ENCODE data around the gene ADAMTS2.

DNA sequence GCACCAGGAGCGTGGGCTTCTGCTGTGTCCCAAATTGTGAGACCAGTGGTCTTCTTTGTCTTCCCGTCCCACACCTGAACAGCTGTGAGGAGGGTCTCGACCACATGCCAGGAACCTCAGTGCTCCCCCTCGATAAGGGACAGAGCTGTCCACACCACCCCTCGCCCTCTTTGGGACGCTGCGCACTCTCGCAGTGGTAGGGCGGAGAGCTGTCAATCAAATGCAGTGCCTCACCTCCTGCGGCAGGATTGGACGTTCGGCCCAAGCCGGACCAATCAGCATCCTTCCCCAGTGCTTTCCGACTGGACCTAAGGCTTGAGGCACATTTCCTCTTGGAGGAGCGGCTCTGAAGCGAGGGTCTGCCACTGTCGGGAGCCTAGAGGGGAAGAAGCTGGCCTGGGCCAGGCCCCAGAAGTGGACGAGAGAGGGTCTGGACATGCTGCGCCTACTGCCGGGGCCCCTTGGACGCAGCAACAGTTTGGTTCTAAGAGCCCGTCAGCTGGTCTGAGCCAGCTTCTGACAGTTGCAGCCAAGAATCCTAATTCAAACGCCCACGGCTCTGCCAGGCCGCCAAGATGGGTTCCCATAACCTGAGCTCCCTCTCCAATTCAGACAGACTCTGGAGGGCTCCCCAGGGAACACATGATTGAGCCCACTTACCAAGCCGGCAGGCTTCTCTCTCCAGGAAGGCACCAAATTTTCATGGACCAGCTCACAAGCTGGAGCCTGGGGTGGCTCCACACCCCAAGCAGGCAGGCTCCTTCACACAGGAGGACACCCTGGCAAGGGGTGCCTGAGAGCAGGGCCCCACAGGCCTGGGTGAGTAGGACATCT, 28.1 kb upstream of the ADAMTS2 start:
- TF ChIP-seq, protein P1, sequence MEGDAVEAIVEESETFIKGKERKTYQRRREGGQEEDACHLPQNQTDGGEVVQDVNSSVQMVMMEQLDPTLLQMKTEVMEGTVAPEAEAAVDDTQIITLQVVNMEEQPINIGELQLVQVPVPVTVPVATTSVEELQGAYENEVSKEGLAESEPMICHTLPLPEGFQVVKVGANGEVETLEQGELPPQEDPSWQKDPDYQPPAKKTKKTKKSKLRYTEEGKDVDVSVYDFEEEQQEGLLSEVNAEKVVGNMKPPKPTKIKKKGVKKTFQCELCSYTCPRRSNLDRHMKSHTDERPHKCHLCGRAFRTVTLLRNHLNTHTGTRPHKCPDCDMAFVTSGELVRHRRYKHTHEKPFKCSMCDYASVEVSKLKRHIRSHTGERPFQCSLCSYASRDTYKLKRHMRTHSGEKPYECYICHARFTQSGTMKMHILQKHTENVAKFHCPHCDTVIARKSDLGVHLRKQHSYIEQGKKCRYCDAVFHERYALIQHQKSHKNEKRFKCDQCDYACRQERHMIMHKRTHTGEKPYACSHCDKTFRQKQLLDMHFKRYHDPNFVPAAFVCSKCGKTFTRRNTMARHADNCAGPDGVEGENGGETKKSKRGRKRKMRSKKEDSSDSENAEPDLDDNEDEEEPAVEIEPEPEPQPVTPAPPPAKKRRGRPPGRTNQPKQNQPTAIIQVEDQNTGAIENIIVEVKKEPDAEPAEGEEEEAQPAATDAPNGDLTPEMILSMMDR (conservative IDR thresholded peaks at IDR 0.05) = no peak
- TF ChIP-seq ZFX (IDR thresholded peaks at IDR 0.05) = no peak
